Medulla oblongata (tissue), 1 donor: ENCODE measurements around the gene SMG1.

Source experiments
- DNase-seq: peaks from one replicate; pipeline ENCODE4 v3.0.0-alpha.2; 2015; ENCODE audit errors: extremely low spot score

Gene SMG1

DNA sequence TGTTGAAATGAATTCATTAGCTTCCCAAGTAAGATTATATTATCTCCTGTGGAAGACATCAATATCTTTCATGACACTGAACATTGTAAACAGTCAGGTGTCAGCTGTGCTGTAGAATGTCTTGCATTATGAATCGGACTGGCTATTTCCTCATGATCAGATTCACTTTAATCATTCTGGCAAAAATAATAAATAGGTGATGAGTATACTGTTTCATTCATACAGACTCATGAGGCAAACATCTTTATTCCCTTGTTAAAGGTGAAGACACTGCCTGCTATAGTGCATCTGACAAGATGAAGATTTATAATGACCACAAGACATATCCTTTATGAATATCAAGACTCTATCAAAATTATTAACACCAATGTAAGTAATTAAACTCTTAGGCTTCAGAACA is 73.6 kb downstream of the SMG1 start:
- no peak for DNase-seq

DNA sequence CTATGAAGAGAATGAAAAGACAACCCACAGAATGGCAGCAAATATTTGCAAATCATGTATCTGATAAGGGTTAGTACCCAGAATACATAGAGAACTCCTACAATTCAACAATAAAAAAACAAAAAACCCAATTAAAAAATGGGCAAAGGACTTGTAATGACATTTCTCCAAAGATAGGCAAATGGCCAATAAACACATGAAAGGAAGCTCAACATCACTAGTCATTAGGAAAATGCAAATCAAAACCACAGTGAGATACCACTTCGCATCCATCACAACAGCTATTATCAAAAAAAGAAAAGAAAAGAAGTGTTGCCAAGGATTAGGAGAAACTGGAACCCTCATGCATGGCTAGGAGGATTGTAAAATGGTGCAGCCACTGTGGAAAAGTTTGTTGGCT is 79.8 kb downstream of the SMG1 start:
- DNase-seq = no peak

DNA sequence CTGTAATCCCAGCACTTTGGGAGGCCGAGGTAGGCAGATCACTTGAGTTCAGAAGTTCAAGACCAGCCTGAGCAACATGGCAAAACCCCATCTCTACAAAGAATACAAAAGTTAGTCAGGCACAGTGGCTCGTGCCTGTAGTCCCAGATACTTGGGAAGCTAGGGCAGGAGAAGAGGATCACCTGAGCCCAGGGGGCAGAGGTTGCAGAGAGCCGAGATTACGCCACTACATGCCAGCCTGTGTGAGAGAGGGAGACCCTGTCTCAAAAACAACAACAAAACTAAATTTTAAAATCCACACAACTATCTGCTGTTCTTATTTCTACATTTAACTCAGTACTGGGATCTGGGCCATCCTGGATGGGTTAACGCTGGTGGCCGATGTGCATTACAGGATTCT is 83.6 kb downstream of the SMG1 start:
- DNase-seq = no peak

DNA sequence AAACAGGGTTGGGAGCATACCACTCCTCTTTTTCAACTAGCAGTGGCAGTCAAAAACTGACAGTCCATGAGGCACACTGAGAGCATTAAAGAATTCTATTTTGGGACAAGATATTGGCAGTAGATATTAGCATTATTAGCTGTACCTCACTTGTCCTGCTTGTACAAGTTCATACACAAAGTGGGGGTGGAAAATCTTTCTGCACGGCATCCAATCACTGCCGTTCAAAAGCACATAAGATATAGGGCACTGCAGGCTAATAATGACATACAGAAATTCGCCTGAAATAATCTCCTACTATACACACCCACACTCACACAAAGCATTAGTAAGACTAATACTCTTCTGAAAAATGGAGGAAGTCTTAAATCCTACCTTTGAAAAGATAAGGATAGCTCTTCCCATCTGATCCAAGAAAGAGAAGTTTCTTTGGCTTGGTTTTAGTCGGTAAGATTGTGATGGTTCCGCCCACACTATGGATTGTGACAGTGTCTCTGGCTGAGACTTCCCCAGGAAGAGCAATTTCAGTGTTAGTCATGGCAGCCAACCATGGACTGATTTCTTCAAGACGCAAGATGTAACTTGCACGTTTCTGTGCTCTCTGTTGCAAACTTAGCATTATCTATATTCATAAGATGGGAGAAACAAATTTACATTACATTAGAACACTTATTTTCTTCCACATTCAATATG is 84.2 kb downstream of the SMG1 start:
- no peak for DNase-seq

DNA sequence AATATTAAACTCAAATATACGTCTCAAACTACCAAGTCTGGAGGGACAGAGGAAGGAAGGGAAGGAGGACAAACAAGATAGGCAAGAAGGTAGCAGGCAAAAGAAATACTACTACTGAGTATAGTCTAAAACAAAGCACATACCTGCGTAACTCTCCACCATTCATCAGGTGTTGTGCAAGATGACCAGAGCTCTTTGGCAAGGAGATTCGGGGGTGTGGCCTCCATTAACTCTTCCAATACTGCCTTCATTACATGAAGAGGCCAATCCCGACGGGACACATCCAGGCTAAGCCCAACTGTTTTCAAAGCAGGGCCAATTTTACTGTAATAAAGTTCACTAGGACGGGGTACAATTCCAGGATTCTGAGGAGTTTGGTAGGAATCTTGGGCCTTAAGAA is 86.7 kb downstream of the SMG1 start:
- no peak for DNase-seq

DNA sequence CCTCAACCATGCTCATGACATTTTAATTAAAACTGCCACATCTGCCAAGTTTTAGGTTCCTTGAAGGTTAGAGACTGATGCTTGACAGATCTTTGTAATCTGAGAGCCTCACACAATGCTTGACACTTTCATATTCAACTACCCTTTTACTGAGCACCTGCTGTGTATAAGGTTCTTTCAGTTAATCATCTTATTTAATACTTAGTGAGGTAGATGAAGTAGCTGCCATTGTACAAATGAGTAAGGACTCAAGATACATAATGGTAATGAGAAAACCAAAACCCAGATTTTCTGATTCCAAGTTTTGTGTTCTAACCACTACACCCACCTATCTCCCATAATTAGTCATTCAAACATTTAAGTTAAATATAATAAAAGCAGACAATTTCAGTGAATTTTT is 89.5 kb downstream of the SMG1 start:
- DNase-seq = no peak

DNA sequence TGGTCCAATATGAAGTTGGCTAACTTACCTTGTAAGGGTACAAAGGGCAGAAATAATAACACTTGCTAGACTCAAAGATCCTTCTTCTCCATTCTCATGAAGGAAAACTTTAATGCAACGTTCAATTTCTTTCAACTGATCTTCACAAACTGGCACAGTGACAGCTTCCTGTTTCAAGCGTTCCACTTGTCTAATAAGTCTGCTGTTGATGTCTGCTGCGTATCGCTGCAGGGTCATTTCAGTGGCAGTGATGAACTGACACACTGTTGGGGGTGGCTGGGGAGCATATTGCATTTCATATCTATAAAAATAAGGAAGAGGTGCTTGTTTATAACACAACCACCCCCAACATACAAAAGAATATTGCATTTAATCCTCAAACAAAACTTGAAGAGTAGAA is 91.3 kb downstream of the SMG1 start:
- no peak for DNase-seq

DNA sequence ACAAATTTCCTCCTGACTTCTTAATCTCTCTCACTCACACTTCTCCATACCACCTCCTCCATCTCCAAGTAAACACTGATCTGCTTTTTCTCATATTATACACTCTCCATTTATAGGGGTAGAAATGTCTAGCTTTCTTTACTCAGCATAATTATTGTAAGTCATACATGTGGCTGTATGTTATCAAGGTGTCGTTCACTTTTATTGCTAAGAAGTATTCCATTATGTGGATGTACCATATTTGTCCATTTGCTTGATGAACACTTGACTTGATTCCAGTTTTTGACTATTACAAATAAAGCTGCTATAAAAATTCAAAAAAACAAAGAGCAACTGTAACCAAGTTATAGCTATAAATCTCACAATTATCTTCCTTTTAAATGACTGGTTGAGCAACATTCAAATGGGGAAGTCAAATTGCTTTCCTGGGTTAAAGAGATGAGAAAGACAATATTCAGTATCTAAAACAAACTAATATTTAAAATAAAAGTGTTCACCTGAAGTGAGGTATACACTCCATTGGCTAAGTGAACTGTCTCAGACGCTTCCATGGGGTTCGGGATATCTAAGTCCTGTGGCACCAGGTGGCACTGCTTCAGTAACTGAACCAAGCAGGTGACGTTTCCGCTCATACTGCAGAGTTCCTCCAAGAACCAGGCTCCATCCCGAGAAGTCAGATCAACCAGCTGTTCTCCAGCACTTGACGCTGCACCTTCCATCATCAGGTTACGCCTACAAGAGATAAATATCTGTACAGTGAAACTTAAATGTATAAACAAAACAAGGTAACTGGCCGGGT is 92.3 kb downstream of the SMG1 start:
- no peak for DNase-seq

DNA sequence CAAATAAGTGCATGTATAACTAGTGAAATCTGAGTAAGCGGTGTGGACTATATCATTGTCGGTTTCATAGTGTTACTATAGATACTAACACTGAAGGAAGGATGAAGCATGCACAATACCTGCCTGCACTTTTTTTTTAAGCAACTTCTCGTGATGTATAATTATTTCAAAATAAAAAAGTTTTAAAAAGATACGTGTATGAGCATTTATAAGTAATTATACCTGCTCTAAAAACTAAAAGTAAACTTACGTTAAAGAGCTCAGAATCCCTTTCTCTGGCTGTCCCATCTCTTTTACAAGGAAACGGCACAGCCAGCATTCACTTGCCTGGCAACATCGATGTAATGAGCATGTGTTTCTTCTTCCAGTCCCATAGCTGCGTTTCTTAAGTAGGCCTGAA is 93.6 kb downstream of the SMG1 start:
- no peak for DNase-seq

DNA sequence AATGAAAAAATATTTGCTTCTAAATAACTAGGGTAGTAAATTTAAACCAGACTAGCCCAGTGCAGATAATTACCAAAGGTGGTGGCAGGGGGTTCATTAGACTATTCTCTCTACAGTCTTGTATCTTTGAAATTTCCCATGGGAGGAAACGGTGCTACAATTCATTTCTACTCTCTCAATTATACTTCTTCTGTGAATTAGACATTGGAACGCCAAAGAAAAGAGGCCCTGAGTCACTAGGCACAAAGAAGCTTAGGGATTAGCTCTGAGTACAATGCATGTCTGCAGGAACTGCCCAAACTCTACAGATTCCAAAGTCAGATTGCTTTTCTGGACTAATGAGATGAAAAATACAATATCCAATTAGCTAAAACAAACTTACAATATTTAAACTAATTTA is 94.2 kb downstream of the SMG1 start:
- no peak for DNase-seq

DNA sequence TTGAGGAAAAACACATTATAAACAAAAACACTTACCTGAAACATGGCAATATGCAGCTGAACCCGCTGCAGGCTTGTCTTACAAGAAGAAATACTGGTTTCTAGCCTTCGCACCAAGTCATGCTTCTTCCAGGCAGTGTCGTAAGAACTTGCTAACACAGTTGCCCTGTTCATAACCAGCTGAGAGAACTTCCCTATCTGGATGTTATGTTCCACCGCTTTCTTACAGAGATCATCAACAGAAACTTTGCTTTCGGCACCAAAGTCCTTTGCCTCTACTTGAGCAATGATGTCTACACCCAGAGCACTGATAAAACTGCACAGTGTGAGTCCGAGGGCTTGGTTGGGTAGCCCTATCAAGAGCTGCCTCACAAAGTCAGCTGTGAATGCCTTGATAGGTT is 97.0 kb downstream of the SMG1 start:
- DNase-seq = no peak

DNA sequence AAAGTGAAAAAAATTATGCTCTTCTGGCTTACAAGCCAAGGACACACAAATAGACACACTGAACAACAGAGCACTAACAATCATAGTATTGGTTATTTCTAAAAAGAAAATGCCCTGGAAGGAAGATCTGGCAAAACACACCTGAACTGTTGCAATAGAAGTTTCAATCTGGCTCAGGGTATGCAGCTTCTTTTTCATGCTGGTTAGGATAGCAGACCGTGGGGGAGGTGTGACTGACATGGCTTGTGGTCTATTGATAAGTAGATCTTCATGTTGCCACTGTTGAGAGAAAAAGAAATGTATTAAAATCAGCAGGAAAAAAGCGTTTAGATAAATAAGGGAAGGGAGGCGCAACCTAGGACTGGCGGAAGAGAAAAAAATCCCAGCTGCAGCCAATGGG is 98.3 kb downstream of the SMG1 start:
- no peak for DNase-seq

DNA sequence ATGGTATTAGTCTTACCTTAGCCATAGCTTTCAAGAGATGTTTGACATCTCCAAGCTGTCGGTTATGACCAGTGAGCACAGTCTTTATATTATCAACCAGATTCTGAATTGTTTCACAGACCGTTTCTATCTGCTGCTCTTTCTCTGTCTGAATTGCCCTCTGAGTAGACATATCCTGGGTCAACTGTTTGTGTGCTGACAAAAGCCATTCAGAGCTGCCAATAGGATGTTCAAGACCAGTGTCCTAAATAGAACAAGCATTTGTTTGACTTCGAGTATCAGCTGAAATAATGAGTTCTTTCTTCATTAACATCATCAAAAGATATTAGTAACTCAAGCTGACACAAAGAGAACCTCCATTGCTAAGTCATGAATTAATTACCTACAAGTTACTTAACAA is 109.9 kb downstream of the SMG1 start:
- DNase-seq = peak; percentile 86

DNA sequence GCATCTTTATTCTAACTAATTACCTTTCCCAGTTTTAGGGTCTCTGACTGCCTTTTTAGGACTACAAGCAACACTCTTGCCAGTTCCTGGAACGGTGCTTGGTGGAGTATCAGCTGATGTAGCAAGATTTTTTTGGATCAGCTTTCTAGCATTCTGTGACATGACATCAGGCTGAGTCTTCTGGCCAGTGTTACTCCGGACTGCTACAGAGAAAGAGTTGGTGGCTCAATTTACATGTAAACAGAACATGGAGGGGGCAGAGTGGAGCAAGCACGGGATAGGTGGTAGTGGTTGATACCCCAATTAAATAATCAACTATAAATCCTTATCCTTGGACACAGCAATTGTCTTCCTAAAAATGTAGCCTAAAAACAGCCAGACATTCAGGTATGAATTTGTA is 114.3 kb downstream of the SMG1 start:
- no peak for DNase-seq

DNA sequence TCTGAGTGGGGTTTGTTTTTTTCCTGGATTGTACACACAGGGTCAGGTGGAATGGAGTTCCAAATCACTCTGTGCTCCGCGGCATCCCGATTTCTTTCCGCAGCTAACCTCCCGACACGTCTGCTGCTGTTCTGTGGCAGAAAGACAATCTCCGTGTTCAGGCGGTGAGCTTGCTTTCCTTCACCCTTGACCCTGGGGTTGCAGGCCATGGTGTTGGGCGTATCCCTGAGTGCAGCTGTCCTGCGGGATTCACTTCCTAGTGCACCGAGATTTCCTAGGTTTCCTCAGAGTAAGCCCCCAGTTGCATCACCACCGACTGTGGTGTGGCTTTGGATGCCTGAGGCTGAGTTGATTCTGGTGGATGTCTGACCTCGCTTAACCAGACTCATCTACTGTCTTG is 117.0 kb downstream of the SMG1 start:
- no peak for DNase-seq

DNA sequence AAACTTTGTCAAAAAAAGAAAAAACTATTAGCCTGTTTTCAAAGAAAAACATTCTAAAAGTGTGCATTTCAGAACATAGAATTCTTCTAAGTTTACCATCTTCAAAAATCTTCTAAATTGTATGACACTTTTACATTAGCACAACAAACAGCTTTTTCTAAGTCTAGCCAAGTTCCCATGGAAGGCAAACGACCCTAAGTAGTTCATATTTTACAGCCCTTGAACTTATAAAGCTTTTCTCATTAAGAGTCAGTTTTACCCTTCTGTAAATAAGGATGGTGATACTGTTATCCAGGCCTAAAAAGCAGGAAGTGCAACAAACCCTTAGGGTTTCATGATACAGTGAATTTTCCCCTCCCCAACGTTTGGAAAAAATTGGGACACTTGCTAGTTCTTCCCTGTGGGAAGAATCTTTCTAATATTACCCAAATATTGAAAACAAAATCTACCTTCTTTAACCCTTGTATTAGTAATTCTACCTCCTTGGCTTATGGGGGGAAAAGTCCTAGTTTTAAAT is 120.9 kb downstream of the SMG1 start:
- DNase-seq = no peak

DNA sequence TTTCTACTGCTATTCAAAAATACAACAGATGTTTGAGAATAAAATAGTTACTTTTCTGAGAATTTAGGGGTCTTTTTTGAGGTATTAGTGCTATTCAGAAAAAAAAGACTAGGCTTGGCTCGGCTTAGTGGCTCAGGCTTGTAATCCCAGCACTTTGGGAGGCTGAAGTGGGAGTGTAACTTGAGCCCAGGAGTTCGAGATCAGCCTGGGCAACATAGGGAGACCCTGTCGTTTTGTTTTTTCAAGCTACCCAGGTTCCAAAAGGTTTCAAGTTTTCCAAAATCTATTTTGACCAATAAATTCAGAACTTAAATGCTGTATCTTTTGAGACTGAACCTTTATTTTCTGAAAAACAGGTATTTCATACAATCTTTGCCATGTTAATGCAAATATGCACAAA is 121.7 kb downstream of the SMG1 start:
- no peak for DNase-seq

DNA sequence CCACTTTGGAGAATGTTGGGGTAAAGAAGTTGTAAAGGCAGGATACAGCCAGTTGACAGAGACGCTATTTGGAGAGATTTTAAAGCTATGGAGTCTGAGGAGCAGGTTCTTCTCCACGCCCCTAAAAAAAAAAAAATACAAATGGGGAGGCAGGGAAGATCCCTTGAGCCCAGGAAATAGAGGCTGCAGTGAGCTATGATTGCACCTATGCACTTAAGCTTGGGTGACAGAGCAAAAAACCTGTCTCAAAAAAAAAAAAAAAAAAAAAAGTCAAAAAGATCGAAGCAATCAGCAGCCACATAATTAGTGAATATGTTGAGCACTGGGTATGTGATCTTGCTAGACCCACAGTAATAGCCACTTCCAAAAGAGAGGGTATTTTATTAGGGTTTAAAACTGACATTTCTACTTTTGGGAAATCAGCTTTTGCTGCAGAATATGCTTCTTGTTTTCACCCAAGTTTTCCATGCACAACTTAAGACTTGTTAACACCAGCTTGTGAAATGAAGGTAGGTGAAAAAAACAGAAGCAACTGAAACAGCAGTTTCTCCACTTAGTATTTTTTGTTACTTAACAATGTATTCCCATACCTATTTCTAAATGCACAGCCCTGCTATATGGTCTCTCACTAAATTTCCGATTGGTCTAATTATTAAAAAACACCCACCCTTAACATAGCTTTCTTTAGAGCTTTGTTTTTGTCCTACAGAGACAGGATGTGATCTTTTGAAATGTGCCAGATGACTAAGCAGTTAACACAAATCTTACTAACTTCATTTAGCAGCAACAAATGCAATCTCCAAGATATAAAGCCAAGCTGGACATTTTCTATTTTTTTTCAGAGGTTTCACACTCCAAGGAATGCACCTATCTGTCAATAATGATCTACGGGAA is 122.4 kb downstream of the SMG1 start:
- no peak for DNase-seq

DNA sequence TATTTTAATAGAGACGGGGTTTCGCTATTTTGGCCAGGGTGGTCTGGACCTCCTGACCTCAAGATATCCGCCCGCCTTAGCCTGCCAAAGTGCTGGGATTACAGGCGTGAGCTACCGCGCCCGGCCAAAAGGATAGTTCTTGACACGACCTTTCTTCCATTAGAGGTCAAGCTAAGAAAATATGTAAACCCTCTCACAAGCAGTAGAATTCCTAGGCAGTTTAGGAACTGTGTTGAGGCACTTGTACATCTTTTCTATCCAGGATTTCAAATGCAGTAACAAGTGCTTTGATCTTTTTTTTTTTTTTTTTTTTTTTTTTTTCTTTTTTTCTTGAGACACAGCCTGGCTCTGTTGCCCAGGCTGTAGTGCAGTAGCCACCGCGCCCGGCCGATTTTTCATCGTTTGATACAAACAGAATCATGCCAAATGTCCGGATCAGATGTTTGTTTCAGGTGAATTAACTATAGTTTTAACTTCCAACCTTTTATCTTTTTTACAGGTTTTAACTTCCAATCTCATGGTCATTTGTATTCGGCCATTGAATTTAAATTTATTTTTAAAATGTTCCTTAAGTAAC is 123.4 kb downstream of the SMG1 start:
- no peak for DNase-seq

DNA sequence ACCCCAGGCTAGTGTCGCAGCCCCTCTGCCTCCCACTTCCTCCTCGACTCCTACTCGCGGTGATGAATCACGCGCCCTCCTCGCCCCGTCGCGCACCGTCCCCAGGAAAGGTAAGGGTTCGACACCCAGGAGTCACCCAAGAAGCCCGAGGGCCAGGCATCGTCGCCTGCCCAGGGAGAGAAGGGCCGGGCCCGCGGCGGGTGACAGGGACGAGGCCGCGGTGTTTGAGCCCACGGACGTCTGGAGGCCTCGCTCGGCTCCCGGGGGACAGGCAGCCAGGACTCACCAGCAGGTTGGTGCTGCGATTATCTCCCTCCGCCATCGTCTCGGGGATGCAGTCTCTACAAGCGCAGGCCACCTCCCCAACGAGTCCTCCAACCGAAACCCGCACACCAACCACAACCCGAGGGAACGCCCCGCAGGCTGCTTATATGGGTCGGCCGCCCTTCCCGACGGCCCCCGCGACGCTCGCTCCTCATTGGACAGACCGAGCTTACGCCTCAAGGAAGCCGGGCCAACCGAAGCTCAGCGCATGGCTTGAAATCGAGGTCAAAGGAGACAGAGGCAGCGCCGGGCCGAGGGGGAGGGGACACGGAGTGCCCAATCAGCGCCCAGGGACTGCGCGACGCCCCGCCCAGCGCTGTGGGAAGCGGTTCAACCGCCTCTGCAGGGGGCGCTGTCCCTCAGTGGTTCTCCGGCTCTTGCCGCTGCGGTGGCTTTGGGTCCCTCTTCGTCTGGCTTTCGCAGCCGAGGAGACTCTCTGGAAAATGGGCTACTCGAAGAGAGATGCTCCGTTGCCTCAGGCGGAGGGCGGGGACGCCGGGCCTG is 124.8 kb downstream of the SMG1 start, which contains the start of gene ARL6IP1:
ARL6IP1 (minus strand) TSS at position 405 of the 828 bp plus-strand sequence; CDS start at position 322, 83 bp downstream.
- peak; percentile 100 for DNase-seq

DNA sequence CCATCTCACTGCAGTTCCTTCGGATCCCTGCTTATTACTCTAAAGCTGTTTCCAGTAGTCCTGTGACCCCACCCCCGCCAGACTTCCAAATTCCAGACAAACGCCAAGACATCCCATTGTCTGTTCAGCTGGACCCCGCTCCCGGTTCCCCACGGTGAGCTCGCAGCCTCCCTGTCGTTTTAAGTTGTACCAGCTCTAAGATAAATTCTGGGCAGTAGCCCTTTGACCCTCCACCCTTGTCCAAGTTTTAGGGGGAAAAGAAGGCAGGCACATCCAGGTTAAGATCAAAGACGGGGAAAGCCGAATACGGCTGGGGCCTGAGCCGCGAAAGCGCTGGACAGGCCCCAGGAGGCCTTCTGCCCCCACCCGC is 125.4 kb downstream of the SMG1 start:
- no peak for DNase-seq
